SU-DHL-6 (cell line): ENCODE data around the gene DYDC2.

Source experiments
- H2AFZ ChIP-seq: fragments of 200-600 bp; sonication (generic); 2 replicates; pipeline ENCODE4 v1.6.1; 2014; ENCODE audit warnings: low read depth, mild to moderate bottlenecking, moderate library complexity, mixed read lengths, antibody characterized with exemption, low read length; ENCODE audit not compliant: severe bottlenecking
- H3F3A ChIP-seq: fragments of 200-600 bp; shearing (Covaris generic); 2 replicates; pipeline ENCODE4 v1.6.0; 2016; ENCODE audit warnings: antibody characterized with exemption, mild to moderate bottlenecking; ENCODE audit not compliant: insufficient read depth
- H3K27ac ChIP-seq: fragments of 200-600 bp; sonication (generic); 2 replicates; pipeline ENCODE4 v1.5.1; 2016; ENCODE audit warnings: low read depth, mild to moderate bottlenecking, low read length, moderate library complexity, mixed read lengths
- H3K27me3 ChIP-seq: fragments of 200-600 bp; sonication (generic), shearing (Covaris generic); 2 replicates; pipeline ENCODE4 v1.6.0; 2014; ENCODE audit warnings: mild to moderate bottlenecking, low read length
- H3K36me3 ChIP-seq: fragments of 200-600 bp; sonication (generic); 2 replicates; pipeline ENCODE4 v1.6.1; 2014; ENCODE audit warnings: mild to moderate bottlenecking, low read length, mixed read lengths
- H3K4me2 ChIP-seq: fragments of 300-600, 200-600 bp; shearing (Covaris generic), sonication (generic); 2 replicates; pipeline ENCODE4 v1.6.0; 2014; ENCODE audit warnings: low read length, low read depth, mild to moderate bottlenecking; ENCODE audit not compliant: poor library complexity, severe bottlenecking
- H3K4me3 ChIP-seq: fragments of 200-600 bp; sonication (generic); 2 replicates; pipeline ENCODE4 v1.5.1; 2014; ENCODE audit warnings: antibody characterized with exemption, low read length, mild to moderate bottlenecking, mixed read lengths; ENCODE audit not compliant: insufficient read depth, poor library complexity, severe bottlenecking
- H3K79me2 ChIP-seq: fragments of 200-600 bp; sonication (generic); 2 replicates; pipeline ENCODE4 v1.6.1; 2014; ENCODE audit warnings: mild to moderate bottlenecking, low read length, moderate library complexity; ENCODE audit not compliant: insufficient read depth
- H3K9ac ChIP-seq: fragments of 200-600 bp; sonication (generic); 2 replicates; pipeline ENCODE4 v1.7.0; 2014; ENCODE audit warnings: mild to moderate bottlenecking, low read length
- H3K9me2 ChIP-seq: fragments of 200-600 bp; sonication (generic); replicated peaks from 2 replicates; pipeline ENCODE4 v1.6.1; 2014; ENCODE audit warnings: low read length; ENCODE audit not compliant: insufficient read depth
- H3K9me3 ChIP-seq: fragments of 200-600 bp; sonication (generic); 2 replicates; pipeline ENCODE4 v1.6.1; 2014; ENCODE audit warnings: low read length, mixed read lengths; ENCODE audit not compliant: insufficient read depth
- H4K20me1 ChIP-seq: fragments of 200-600 bp; sonication (generic); 2 replicates; pipeline ENCODE4 v1.6.1; 2014; ENCODE audit warnings: low read depth, mild to moderate bottlenecking, antibody characterized with exemption, low read length, moderate library complexity, mixed read lengths
- EZH2phosphoT487 ChIP-seq: fragments of 200-600 bp; sonication (generic), shearing (Covaris generic); conservative IDR thresholded peaks from 2 replicates; pipeline ENCODE4 v1.6.1; 2018; ENCODE audit warnings: mild to moderate bottlenecking, antibody characterized with exemption, low read length, moderate library complexity, mixed read lengths
- TF ChIP-seq, protein P1 (sequence below): fragments of 200-600 bp; sonication (generic); IDR thresholded peaks from one replicate; pipeline ENCODE4 v1.5.1; 2017; ENCODE audit warnings: antibody characterized with exemption, mild to moderate bottlenecking, low read length, moderate library complexity; ENCODE audit not compliant: insufficient read depth, poor library complexity, severe bottlenecking

Gene DYDC2

DNA sequence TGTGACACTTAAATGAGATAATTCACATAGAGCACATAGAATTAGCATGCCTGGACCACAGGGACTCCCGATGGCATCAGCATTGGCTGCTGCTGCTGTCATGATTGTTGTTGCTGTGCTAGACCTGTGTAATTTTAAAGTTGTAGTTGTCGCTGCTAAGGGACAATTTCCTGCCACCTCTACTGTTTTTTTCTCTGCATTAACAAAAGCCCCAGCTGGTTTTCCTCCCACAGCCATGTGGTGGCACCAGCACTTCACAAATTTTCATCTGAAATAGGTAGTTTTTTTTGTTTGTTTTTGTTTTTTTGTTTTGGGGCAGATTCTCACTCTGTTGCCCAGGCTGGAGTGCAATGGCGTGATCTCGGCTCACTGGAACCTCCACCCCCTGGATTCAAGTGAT, 26.4 kb downstream of the DYDC2 start:
- TF ChIP-seq, protein P1, sequence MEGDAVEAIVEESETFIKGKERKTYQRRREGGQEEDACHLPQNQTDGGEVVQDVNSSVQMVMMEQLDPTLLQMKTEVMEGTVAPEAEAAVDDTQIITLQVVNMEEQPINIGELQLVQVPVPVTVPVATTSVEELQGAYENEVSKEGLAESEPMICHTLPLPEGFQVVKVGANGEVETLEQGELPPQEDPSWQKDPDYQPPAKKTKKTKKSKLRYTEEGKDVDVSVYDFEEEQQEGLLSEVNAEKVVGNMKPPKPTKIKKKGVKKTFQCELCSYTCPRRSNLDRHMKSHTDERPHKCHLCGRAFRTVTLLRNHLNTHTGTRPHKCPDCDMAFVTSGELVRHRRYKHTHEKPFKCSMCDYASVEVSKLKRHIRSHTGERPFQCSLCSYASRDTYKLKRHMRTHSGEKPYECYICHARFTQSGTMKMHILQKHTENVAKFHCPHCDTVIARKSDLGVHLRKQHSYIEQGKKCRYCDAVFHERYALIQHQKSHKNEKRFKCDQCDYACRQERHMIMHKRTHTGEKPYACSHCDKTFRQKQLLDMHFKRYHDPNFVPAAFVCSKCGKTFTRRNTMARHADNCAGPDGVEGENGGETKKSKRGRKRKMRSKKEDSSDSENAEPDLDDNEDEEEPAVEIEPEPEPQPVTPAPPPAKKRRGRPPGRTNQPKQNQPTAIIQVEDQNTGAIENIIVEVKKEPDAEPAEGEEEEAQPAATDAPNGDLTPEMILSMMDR, result peak; percentile 60
- TF ChIP-seq EZH2phosphoT487, result no peak
- Histone ChIP-seq H3K9me2 (no peaks in the 10 kb centered on the region), H3K27me3 (no peaks in the 10 kb centered on the region), H3K36me3 (no peaks in the 10 kb centered on the region), H3K4me2 (no peak overlapping the region), H3K4me3 (no peak overlapping the region), H3K9me3 (no peaks in the 10 kb centered on the region), H4K20me1 (no peaks in the 10 kb centered on the region), H2AFZ (no peak overlapping the region), H3K27ac (no peak overlapping the region), H3F3A (no peaks in the 10 kb centered on the region), H3K79me2 (no peaks in the 10 kb centered on the region), H3K9ac (no peak overlapping the region)

DNA sequence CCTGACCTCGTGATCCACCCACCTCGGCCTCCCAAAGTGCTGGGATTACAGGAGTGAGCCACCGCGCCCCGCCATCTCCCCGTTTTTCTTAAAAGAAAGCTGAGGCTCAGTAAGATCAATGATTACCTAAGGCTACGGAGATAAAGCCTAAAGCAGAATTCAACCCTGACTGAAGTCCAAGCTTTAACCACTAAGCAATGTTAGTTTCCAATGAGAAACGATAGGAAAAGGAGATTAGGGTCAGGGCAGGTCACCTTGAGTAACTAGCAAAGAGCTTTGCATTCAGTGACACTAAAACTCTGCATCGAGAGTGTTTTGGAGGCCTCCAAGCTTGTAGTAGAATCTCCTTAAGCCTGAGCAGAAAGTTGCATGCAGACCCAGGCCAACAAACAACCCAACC, 34.2 kb downstream of the DYDC2 start:
- Histone ChIP-seq H3K4me2 (no peak overlapping the region), H3K27me3 (no peaks in the 10 kb centered on the region), H3K9ac (no peak overlapping the region), H3K4me3 (no peak overlapping the region), H3F3A (no peaks in the 10 kb centered on the region), H3K27ac (no peak overlapping the region), H4K20me1 (no peaks in the 10 kb centered on the region), H3K79me2 (no peaks in the 10 kb centered on the region), H3K36me3 (no peaks in the 10 kb centered on the region), H2AFZ (no peak overlapping the region), H3K9me2 (no peaks in the 10 kb centered on the region), H3K9me3 (no peaks in the 10 kb centered on the region)
- TF ChIP-seq, protein P1, result no peak
- no peak for TF ChIP-seq EZH2phosphoT487

DNA sequence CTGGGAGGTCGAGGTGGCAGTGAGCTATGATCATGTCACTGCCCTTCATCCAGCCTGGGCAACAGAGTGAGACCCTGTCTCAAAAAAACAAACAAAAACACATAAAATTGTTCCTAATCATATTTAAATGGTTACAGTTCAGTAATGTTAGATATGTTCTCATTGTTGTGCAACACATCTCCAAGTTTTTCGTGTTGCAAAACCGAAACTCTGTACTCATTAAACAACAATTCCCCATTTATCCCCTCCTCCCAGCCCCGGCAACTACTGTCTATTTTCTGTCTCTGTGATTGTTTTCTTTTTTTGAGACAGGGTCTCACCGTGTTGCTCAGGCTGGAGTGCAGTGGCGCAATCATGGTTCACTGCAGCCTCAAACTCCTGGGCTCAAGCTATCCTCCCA, 35.7 kb downstream of the DYDC2 start:
- no peak overlapping the region for H2AFZ ChIP-seq
- TF ChIP-seq, protein P1, result no peak
- no peak for TF ChIP-seq EZH2phosphoT487
- no peaks in the 10 kb centered on the region for H3K9me2 ChIP-seq
- H3K4me3 ChIP-seq, result no peak overlapping the region
- H3K9me3 ChIP-seq, result no peaks in the 10 kb centered on the region
- no peak overlapping the region for H3K4me2 ChIP-seq
- no peaks in the 10 kb centered on the region for H3K27me3 ChIP-seq
- no peaks in the 10 kb centered on the region for H3K36me3 ChIP-seq
- no peaks in the 10 kb centered on the region for H3F3A ChIP-seq
- no peak overlapping the region for H3K9ac ChIP-seq
- no peaks in the 10 kb centered on the region for H4K20me1 ChIP-seq
- no peaks in the 10 kb centered on the region for H3K79me2 ChIP-seq
- H3K27ac ChIP-seq, result no peak overlapping the region
